Tibial nerve (tissue), 4 donors: Measurements from ENCODE around the gene ZC3H7B. TPM values are rescaled to one million over a fixed set of nuclear protein-coding genes. Genes with fewer than 3 reads are reported as not detected.

ENCODE experiments used
- DNase-seq, 2 donors: peaks; one replicate each; pipeline ENCODE4 v3.0.0-alpha.2; 2019; ENCODE audit warnings: low spot score in 2 of 2
- H3K27ac ChIP-seq, 4 donors: fragments of 200-600 bp; sonication (generic) in 3 of 4; one replicate each; pipeline ENCODE4 v1.5.1; 2017 to 2019; ENCODE audit warnings: mild to moderate bottlenecking in 1 of 4
- H3K27me3 ChIP-seq, 2 donors: fragments of 200-600 bp; sonication (generic) in 1 of 2; one replicate each; pipeline versions ENCODE4 v1.5.1 to v1.6.0; 2017 to 2019
- H3K36me3 ChIP-seq, 3 donors: fragments of 200-600 bp; sonication (generic); one replicate each; pipeline ENCODE4 v1.5.1; 2018 to 2019
- H3K4me1 ChIP-seq, 4 donors: fragments of 200-600 bp; sonication (generic) in 3 of 4; one replicate each; pipeline ENCODE4 v1.5.1; 2017 to 2019
- H3K4me3 ChIP-seq, 4 donors: fragments of 200-600 bp; sonication (generic) in 3 of 4; one replicate each; pipeline ENCODE4 v1.5.1; 2017 to 2019; ENCODE audit warnings: mild to moderate bottlenecking in 1 of 4, moderate library complexity in 1 of 4
- H3K9me3 ChIP-seq, 4 donors: fragments of 200-600 bp; sonication (generic) in 3 of 4; one replicate each; pipeline ENCODE4 v1.5.1; 2017 to 2019
- CTCF ChIP-seq, 5 experiments: fragments of 200-600 bp in 3 of 5; fragments of 450-650 bp in 2 of 5; sonication (generic) in 3 of 5; IDR thresholded peaks; one replicate each; pipeline ENCODE4 v1.5.1; 2016 to 2019; ENCODE audit warnings: antibody characterized with exemption in 5 of 5, mild to moderate bottlenecking in 3 of 5, moderate library complexity in 2 of 5
- EP300 ChIP-seq, 2 donors: sonication (generic); formaldehyde crosslinking; IDR thresholded peaks; one replicate each; pipeline ENCODE4 v1.6.1; 2017; ENCODE audit warnings: antibody characterized with exemption in 2 of 2, mild to moderate bottlenecking in 1 of 2
- POLR2A ChIP-seq, 2 donors: fragments of 450-650 bp; IDR thresholded peaks; one replicate each; pipeline ENCODE4 v1.6.1; 2017; ENCODE audit warnings: antibody characterized with exemption in 2 of 2, mild to moderate bottlenecking in 2 of 2, moderate library complexity in 2 of 2
- WGBS, 2 donors: methylation state at CpG; one replicate each; pipeline ENCODE4 v1.1.5; 2018; 5-methylcytosine and 5-hydroxymethylcytosine counted together
- total RNA-seq, 4 donors: library from RNA; depleted of rRNA; stranded (reverse); fragments of >200 nt; gene quantifications; one replicate each; pipeline ENCODE4 v1.1.0, GENCODE V29; 2016

Gene ZC3H7B
- total RNA-seq, 4 donors from 2014 or later, result 45.0 to 74.9 (median 57.9) TPM

DNA sequence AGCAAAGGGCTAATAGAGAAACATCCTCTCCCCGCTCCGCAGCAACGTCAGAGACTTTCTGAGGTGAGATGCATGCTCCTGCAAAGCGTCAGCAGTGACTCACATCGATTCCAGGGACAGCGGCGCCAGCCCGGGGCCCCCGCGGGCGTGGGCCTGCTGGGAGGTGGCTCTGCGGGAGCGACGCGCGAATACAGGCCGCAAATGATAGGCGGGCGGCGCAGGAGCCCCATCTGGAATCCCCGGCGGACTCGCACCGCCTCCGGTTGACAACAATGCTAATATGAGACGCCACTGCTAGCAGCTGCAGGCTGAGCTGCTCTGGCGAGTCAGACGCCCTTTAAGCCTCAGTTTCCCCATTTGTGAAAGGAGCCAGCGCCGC, 15.9 kb upstream of the ZC3H7B start:
- Histone ChIP-seq H3K27ac (peak overlapping the region; percentile 66 to 93 (median 74)), H3K4me1 (peaks cover 0 to 25% (median 5%) of the 10 kb centered on the region in 4 donors), H3K4me3 (peak overlapping the region; percentile 60 to 92 (median 82)), H3K9me3 (no peaks in the 10 kb centered on the region), H3K36me3 (peaks cover 0 to 44% (median 0%) of the 10 kb centered on the region in 3 donors), H3K27me3 (no peaks in the 10 kb centered on the region)
- TF ChIP-seq POLR2A (IDR thresholded peaks at IDR 0.05) (no peak), EP300 (IDR thresholded peaks at IDR 0.05) (no peak), CTCF (IDR thresholded peaks at IDR 0.05) (no peak)
- no peak for DNase-seq
- WGBS, 2 donors, result 0 to 2% methylated on average over 26 to 30 of the region's 30 CpGs

GRCh38 chr22:41285820-41286638, 15.3 kb upstream of the ZC3H7B start, which contains the start of gene RANGAP1:
Gene RANGAP1, minus strand, starts transcription at chr22:41286187. Its CDS starts 5,143 bp downstream, at chr22:41281044.
- no peaks in the 10 kb centered on the region for H3K27me3 ChIP-seq
- H3K27ac ChIP-seq, result peak within 1 kb of the TSS; percentile 66 to 93 (median 75)
- H3K36me3 ChIP-seq, result peaks cover 0 to 38% (median 0%) of the 10 kb centered on the region in 3 donors
- DNase-seq, result peak; percentile 91 to 93
- TF ChIP-seq CTCF (IDR thresholded peaks at IDR 0.05), result peak in 3 of 5 experiments; percentile 14 to 60 (median 55)
- peak in 1 of 2 donors; percentile 85 for TF ChIP-seq POLR2A (IDR thresholded peaks at IDR 0.05)
- peak; percentile 93 to 97 for TF ChIP-seq EP300 (IDR thresholded peaks at IDR 0.05)
- peak within 1 kb of the TSS; percentile 60 to 92 (median 82) for H3K4me3 ChIP-seq
- 0 to 1% methylated on average over 36 to 44 of the region's 77 CpGs for WGBS, 2 donors
- no peaks in the 10 kb centered on the region for H3K9me3 ChIP-seq
- H3K4me1 ChIP-seq, result peaks cover 0 to 31% (median 7%) of the 10 kb centered on the region in 4 donors

DNA sequence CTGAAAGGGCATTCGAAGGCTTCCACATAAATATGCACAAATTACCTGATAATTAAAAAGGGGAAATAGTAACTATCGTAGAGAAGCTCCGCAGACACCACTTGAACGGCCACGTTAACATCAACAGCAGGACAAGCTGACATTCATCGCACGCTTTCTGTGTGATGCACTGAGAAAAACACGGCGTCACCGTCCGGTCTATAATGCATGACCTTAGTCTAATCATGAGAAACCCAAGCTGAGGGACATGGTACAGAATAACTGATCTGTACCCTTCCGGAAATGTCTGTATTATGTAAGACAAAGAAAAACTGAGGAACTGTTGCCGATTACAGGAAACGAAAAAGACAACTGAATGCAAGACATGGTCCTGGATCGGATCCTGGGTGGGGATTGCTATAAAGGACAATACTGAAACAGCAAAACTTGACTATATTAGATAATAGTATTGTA, 14.7 kb upstream of the ZC3H7B start:
- TF ChIP-seq CTCF (IDR thresholded peaks at IDR 0.05), result no peak
- no peak for TF ChIP-seq EP300 (IDR thresholded peaks at IDR 0.05)
- TF ChIP-seq POLR2A (IDR thresholded peaks at IDR 0.05), result no peak
- H3K4me3 ChIP-seq, result peak overlapping the region; percentile 49 to 92 (median 68)
- H3K9me3 ChIP-seq, result no peaks in the 10 kb centered on the region
- H3K4me1 ChIP-seq, result peaks cover 0 to 32% (median 7%) of the 10 kb centered on the region in 4 donors
- peak overlapping the region; percentile 55 to 93 (median 74) for H3K27ac ChIP-seq
- H3K36me3 ChIP-seq, result peaks cover 0 to 31% (median 0%) of the 10 kb centered on the region in 3 donors
- 0 to 1% methylated on average over 15 of the region's 15 CpGs for WGBS, 2 donors
- DNase-seq, result peak in 1 of 2 donors; percentile 16
- no peaks in the 10 kb centered on the region for H3K27me3 ChIP-seq

GRCh38 chr22:41288245-41288946, 12.9 kb upstream of the ZC3H7B start:
- Histone ChIP-seq H3K27ac (peak overlapping the region in 3 of 4 donors; percentile 45 to 59 (median 55)), H3K36me3 (peaks cover 0 to 15% (median 0%) of the 10 kb centered on the region in 3 donors), H3K4me1 (peaks cover 0 to 32% (median 7%) of the 10 kb centered on the region in 4 donors), H3K4me3 (no peak overlapping the region), H3K9me3 (no peaks in the 10 kb centered on the region), H3K27me3 (no peaks in the 10 kb centered on the region)
- TF ChIP-seq CTCF (IDR thresholded peaks at IDR 0.05) (no peak), POLR2A (IDR thresholded peaks at IDR 0.05) (no peak), EP300 (IDR thresholded peaks at IDR 0.05) (peak in 1 of 2 donors; percentile 13)
- 76 to 82% methylated on average over 9 of the region's 9 CpGs for WGBS, 2 donors
- DNase-seq, result no peak
